ENCODE results near the gene MACO1. TPM values are rescaled to one million over a fixed set of nuclear protein-coding genes. Genes with fewer than 3 reads are reported as not detected.
"Not testable (repeated sequence)": the region's sequence is repeated elsewhere in the genome, so short reads cannot be mapped to it uniquely, and the experiment has no call there.

Gene MACO1
- total RNA-seq, 1 donor from 2014 or later, result 85.4 TPM

GRCh38 chr1:25504706-25505595, 74.3 kb downstream of the MACO1 start:
- Mint-ChIP-seq H3K9me3 (ENCODE audit: unreplicated experiment) (peaks cover 2% of the 10 kb centered on the region), H3K4me3 (ENCODE audit: unreplicated experiment) (no peak overlapping the region), H3K4me1 (ENCODE audit: low read depth, unreplicated experiment) (peaks cover 39% of the 10 kb centered on the region), H3K36me3 (ENCODE audit: unreplicated experiment) (peaks cover 6% of the 10 kb centered on the region), H3K27me3 (ENCODE audit: unreplicated experiment) (peaks cover 8% of the 10 kb centered on the region), H3K27ac (ENCODE audit: unreplicated experiment) (no peak overlapping the region)
- TF ChIP-seq CTCF (IDR thresholded peaks at IDR 0.05; ENCODE audit: partially characterized antibody, unreplicated experiment), result no peak
- no peak for DNase-seq

DNA sequence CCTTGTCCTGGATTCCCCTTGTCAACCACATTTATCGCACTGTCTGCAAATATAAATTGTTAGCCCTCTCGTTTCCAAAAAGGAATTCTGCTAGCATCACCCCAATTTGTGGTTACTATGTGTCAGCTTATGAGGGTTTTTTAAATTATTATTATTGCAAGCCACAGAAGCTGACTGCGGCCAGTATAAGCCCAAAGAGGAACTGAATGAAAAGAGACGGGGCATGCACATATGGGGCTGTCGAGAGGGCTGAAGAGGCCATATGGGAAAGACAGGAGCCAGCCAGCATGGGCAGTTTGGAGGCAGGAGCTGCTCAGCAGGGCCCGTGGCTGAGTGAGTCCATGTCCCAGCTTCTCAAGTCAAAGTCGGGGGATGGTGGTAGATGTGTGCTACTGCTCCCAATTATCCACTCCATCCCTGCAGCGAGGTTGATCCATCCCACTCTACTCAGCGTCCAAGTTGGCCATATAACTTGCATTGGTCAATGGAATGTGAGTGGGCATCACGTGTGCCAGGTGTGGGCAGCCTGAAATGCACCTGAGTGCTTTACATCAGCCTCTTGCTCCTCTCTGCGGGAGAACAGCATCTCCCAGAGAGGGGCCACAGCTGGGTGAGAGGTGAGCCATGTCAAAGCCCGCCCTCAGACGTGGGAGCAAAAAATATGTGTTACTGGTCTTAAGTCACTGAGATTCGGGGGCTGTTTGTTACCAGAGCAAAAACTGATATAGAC, 75.1 kb downstream of the MACO1 start:
- Mint-ChIP-seq H3K4me1 (ENCODE audit: low read depth, unreplicated experiment) (peaks cover 32% of the 10 kb centered on the region), H3K27ac (ENCODE audit: unreplicated experiment) (peak overlapping the region; percentile 75), H3K36me3 (ENCODE audit: unreplicated experiment) (peaks cover 6% of the 10 kb centered on the region), H3K4me3 (ENCODE audit: unreplicated experiment) (peak overlapping the region; percentile 57), H3K9me3 (ENCODE audit: unreplicated experiment) (peaks cover 2% of the 10 kb centered on the region), H3K27me3 (ENCODE audit: unreplicated experiment) (peaks cover 8% of the 10 kb centered on the region)
- no peak for DNase-seq
- TF ChIP-seq CTCF (IDR thresholded peaks at IDR 0.05; ENCODE audit: partially characterized antibody, unreplicated experiment), result no peak

DNA sequence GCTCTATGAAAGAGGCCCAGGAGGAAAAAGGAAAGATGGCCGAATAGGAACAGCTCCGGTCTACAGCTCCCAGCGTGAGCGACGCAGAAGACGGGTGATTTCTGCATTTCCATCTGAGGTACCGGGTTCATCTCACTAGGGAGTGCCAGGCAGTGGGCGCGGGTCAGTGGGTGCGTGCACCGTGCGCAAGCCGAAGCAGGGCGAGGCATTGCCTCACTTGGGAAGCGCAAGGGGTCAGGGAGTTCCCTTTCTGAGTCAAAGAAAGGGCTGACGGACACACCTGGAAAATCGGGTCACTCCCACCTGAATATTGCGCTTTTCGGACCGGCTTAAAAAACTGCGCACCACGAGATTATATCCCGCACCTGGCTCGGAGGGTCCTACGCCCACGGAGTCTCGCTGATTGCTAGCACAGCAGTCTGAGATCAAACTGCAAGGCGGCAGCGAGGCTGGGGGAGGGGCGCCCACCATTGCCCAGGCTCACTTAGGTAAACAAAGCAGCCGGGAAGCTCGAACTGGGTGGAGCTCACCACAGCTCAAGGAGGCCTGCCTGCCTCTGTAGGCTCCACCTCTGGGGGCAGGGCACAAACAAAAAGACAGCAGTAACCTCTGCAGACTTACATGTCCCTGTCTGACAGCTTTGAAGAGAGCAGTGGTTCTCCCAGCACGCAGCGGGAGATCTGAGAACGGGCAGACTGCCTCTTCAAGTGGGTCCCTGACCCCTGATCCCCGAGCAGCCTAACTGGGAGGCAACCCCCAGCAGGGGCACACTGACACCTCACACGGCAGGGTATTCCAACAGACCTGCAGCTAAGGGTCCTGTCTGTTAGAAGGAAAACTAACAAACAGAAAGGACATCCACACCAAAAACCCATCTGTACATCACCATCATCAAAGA, 76.1 kb downstream of the MACO1 start:
- not testable (repeated sequence) for H3K27me3 Mint-ChIP-seq (ENCODE audit: unreplicated experiment); DNase-seq; H3K9me3 Mint-ChIP-seq (ENCODE audit: unreplicated experiment); H3K36me3 Mint-ChIP-seq (ENCODE audit: unreplicated experiment)
- Mint-ChIP-seq H3K27ac (ENCODE audit: unreplicated experiment) (peak overlapping the region; percentile 75), H3K4me1 (ENCODE audit: low read depth, unreplicated experiment) (peaks cover 23% of the 10 kb centered on the region), H3K4me3 (ENCODE audit: unreplicated experiment) (peak overlapping the region; percentile 57)

DNA sequence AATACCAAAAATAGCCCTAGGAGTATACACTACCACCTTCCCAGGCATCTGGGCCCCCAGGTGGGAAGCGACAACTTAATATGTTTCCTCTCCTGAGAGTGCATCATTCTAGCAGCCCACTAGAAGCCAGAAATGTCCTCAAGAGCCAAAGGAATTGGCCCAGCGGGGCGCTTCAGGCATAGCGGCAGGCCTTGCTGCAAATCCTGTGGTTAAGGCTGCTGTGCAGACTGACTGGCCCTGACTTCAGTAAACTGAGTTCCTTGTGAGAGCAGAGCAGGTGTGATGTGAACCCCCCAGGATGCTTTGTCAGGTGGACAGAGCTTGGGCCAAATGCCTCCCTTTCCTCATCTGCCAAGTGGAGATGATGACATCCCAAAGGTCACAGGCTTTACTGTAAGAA, 83.0 kb downstream of the MACO1 start:
- no peak for TF ChIP-seq CTCF (IDR thresholded peaks at IDR 0.05; ENCODE audit: partially characterized antibody, unreplicated experiment)
- no peak overlapping the region for H3K4me3 Mint-ChIP-seq (ENCODE audit: unreplicated experiment)
- no peak overlapping the region for H3K27ac Mint-ChIP-seq (ENCODE audit: unreplicated experiment)
- DNase-seq, result no peak
- H3K9me3 Mint-ChIP-seq (ENCODE audit: unreplicated experiment), result peaks cover 7% of the 10 kb centered on the region
- H3K36me3 Mint-ChIP-seq (ENCODE audit: unreplicated experiment), result peaks cover 8% of the 10 kb centered on the region
- H3K27me3 Mint-ChIP-seq (ENCODE audit: unreplicated experiment), result peaks cover 2% of the 10 kb centered on the region
- H3K4me1 Mint-ChIP-seq (ENCODE audit: low read depth, unreplicated experiment), result no peaks in the 10 kb centered on the region

GRCh38 chr1:25515033-25515432, 84.3 kb downstream of the MACO1 start:
- no peaks in the 10 kb centered on the region for H3K4me1 Mint-ChIP-seq (ENCODE audit: low read depth, unreplicated experiment)
- H3K36me3 Mint-ChIP-seq (ENCODE audit: unreplicated experiment), result peaks cover 8% of the 10 kb centered on the region
- peaks cover 3% of the 10 kb centered on the region for H3K27me3 Mint-ChIP-seq (ENCODE audit: unreplicated experiment)
- no peak overlapping the region for H3K27ac Mint-ChIP-seq (ENCODE audit: unreplicated experiment)
- H3K4me3 Mint-ChIP-seq (ENCODE audit: unreplicated experiment), result peak overlapping the region; percentile 13
- no peak for TF ChIP-seq CTCF (IDR thresholded peaks at IDR 0.05; ENCODE audit: partially characterized antibody, unreplicated experiment)
- DNase-seq, result no peak
- peaks cover 7% of the 10 kb centered on the region for H3K9me3 Mint-ChIP-seq (ENCODE audit: unreplicated experiment)
